ENCODE data around the gene RASL10A.

DNA sequence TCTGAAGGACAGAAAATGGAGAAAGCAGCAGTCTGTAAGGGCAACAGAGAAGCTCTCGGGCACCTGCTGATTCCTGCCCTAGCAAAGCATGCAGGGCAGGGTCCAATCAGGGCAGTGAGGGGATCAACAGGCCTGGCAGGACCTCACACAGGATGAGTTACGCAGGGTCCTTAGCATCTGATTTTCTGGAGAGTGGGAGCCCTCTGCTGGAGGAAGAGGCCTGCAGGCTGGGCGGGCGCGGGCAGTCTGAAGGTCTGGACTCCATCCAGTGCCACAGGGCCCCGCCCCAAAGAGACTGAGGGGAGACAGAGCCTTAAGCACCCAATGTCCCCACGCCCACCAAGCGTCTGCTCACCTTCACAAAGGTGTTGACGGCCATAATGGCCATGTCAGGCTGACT is 44.0 kb upstream of the RASL10A start:
- TF ChIP-seq, protein P1, sequence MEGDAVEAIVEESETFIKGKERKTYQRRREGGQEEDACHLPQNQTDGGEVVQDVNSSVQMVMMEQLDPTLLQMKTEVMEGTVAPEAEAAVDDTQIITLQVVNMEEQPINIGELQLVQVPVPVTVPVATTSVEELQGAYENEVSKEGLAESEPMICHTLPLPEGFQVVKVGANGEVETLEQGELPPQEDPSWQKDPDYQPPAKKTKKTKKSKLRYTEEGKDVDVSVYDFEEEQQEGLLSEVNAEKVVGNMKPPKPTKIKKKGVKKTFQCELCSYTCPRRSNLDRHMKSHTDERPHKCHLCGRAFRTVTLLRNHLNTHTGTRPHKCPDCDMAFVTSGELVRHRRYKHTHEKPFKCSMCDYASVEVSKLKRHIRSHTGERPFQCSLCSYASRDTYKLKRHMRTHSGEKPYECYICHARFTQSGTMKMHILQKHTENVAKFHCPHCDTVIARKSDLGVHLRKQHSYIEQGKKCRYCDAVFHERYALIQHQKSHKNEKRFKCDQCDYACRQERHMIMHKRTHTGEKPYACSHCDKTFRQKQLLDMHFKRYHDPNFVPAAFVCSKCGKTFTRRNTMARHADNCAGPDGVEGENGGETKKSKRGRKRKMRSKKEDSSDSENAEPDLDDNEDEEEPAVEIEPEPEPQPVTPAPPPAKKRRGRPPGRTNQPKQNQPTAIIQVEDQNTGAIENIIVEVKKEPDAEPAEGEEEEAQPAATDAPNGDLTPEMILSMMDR (IDR thresholded peaks at IDR 0.05): peak in 2 of 3 donors; percentile 64 to 66
- TF ChIP-seq POLR2A (IDR thresholded peaks at IDR 0.05): no peak
- no peak for TF ChIP-seq POLR2AphosphoS5 (IDR thresholded peaks at IDR 0.05)
